ENCODE results near the gene HS2ST1. TPM values are rescaled to one million over a fixed set of nuclear protein-coding genes. Genes with fewer than 3 reads are reported as not detected.

Gene HS2ST1
- total RNA-seq, 1 experiment from 2014 or later = 30.1 TPM

DNA sequence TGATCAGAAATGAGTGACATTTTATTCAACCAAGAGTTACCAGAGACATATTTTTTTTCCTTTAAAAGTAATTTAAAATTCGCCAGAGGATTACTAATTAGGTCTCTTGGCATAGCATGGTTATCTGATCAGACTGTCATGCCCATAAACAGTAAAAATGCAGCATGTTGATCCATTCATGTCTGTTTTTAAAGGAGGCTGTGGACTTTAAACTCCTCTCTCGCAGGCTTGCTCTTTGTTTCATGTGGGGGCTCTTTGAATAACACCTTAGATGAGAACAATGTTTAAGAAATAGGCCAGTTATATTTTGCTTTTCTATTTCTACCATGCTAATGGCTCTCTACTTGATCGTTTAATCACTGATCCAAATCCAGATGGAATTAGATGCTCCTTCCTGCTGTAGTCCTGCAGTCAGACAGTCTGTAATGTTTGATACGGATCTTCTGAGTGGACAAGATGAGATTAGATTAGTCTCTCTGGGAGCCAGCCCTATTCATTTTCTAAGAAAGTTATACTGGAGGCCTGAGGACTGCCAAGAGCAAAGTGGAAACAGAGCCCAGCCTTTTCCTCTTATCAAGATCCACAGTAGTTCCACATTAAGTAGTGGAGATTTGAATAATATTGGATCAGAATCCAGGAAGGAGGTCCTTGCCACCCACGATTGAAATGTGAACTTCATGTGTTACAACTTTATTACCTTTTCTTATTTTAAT is 197.4 kb downstream of the HS2ST1 start:
- Histone ChIP-seq H2AFZ (ENCODE audit: low read depth, low read length, poor library complexity, severe bottlenecking) (no peak overlapping the region), H3K79me2 (ENCODE audit: insufficient read depth, low read length) (no peaks in the 10 kb centered on the region), H3K27ac (ENCODE audit: low read depth, low read length) (no peak overlapping the region), H3K9ac (ENCODE audit: low read length) (no peak overlapping the region), H3K9me3 (ENCODE audit: control insufficient read depth in 1 of 2, insufficient read depth in 1 of 2, low read depth in 1 of 2, low read length in 2 of 2) (no peaks in the 10 kb centered on the region), H3K36me3 (ENCODE audit: control insufficient read depth in 1 of 2, insufficient read depth in 2 of 2, low read length in 2 of 2) (no peaks in the 10 kb centered on the region), H3K4me1 (ENCODE audit: control insufficient read depth in 1 of 2, insufficient read depth in 2 of 2, low read length in 2 of 2) (no peaks in the 10 kb centered on the region), H4K20me1 (ENCODE audit: insufficient read depth) (no peaks in the 10 kb centered on the region), H3K4me2 (ENCODE audit: low read length) (no peak overlapping the region), H3K4me3 (replicated peaks in 1 of 2; ENCODE audit: low read depth in 1 of 2, low read length in 2 of 2) (no peak overlapping the region), H3K27me3 (ENCODE audit: insufficient read depth, low read length) (no peaks in the 10 kb centered on the region), H3K9me2 (ENCODE audit: insufficient read depth) (no peaks in the 10 kb centered on the region)
- intact Hi-C loops (cut with micrococcal nuclease) = no loop called here
- no TSS peak for BruUV-seq (replicated peaks)
- RAD21 ChIA-PET (ENCODE audit: low non-redundant PET in 1 of 2, low total read pairs in 2 of 2, uncharacterized antibody in 2 of 2, unreplicated experiment in 2 of 2) = no interaction called here
- TF ChIP-seq SP1 (IDR thresholded peaks at IDR 0.05; ENCODE audit: low read depth) = no peak
- no peak for TF ChIP-seq TCF7L2 (IDR thresholded peaks at IDR 0.05; ENCODE audit: borderline replicate concordance, extremely low read depth, insufficient read depth, insufficient read length)
- TF ChIP-seq SIN3A (IDR thresholded peaks at IDR 0.05; ENCODE audit: low read depth) = no peak
- ATAC-seq (no peak), DNase-seq (ENCODE audit: low read depth, low spot score) (no peak)
- CTCF ChIA-PET = no interaction called here
- POLR2A ChIA-PET = no interaction called here

DNA sequence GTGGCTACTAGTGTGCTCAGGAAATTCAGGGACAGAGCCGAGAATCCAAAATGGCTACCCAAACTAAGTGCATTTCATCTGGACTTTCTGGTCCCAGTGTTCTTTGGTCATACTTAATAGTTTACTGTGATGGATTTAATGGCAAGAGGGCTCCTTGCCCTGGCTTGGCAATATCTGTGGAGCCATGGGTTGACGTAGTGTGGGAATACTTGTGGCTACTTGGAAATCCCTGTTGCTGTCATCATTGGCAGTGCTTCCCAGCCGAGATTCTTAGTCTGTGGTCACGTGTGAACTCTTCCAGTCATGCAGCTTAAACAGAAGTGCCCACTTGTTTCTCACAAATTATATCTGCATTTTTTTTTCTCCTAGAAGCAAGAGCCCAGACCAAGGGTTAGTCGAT is 198.9 kb downstream of the HS2ST1 start:
- H3K36me3 ChIP-seq (ENCODE audit: control insufficient read depth in 1 of 2, insufficient read depth in 2 of 2, low read length in 2 of 2) = no peaks in the 10 kb centered on the region
- H3K4me1 ChIP-seq (ENCODE audit: control insufficient read depth in 1 of 2, insufficient read depth in 2 of 2, low read length in 2 of 2) = no peaks in the 10 kb centered on the region
- no peak for TF ChIP-seq FOSL1 (IDR thresholded peaks at IDR 0.05; ENCODE audit: low read depth)
- no peak for TF ChIP-seq SRF (IDR thresholded peaks at IDR 0.05; ENCODE audit: low read depth)
- TF ChIP-seq, protein P1, sequence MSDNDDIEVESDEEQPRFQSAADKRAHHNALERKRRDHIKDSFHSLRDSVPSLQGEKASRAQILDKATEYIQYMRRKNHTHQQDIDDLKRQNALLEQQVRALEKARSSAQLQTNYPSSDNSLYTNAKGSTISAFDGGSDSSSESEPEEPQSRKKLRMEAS (IDR thresholded peaks at IDR 0.05) = no peak
- TF ChIP-seq ELF1 (IDR thresholded peaks at IDR 0.05; ENCODE audit: borderline replicate concordance, low read depth) = no peak
- TF ChIP-seq ZFX (IDR thresholded peaks at IDR 0.05) = no peak
- TF ChIP-seq YY1 (IDR thresholded peaks at IDR 0.05; ENCODE audit: extremely low read depth, insufficient replicate concordance, low read depth, low read length) = no peak
- TF ChIP-seq RAD21 (IDR thresholded peaks at IDR 0.05; ENCODE audit: low read depth) = no peak
- no peak for TF ChIP-seq CEBPB (IDR thresholded peaks at IDR 0.05; ENCODE audit: low read depth)
- TF ChIP-seq, protein P2, sequence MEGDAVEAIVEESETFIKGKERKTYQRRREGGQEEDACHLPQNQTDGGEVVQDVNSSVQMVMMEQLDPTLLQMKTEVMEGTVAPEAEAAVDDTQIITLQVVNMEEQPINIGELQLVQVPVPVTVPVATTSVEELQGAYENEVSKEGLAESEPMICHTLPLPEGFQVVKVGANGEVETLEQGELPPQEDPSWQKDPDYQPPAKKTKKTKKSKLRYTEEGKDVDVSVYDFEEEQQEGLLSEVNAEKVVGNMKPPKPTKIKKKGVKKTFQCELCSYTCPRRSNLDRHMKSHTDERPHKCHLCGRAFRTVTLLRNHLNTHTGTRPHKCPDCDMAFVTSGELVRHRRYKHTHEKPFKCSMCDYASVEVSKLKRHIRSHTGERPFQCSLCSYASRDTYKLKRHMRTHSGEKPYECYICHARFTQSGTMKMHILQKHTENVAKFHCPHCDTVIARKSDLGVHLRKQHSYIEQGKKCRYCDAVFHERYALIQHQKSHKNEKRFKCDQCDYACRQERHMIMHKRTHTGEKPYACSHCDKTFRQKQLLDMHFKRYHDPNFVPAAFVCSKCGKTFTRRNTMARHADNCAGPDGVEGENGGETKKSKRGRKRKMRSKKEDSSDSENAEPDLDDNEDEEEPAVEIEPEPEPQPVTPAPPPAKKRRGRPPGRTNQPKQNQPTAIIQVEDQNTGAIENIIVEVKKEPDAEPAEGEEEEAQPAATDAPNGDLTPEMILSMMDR (IDR thresholded peaks at IDR 0.05 in 2 of 3, conservative IDR thresholded peaks at IDR 0.05 in 1 of 3; ENCODE audit: borderline replicate concordance in 1 of 3, insufficient read depth in 1 of 3, low read depth in 2 of 3, low read length in 2 of 3) = no peak
- no peak for TF ChIP-seq SIN3A (IDR thresholded peaks at IDR 0.05; ENCODE audit: low read depth)
- no peak for TF ChIP-seq ZNF274 (IDR thresholded peaks at IDR 0.05; ENCODE audit: low read depth, low read length)
- no peak for TF ChIP-seq POLR2AphosphoS5 (IDR thresholded peaks at IDR 0.05; ENCODE audit: low read depth, low read length)
- TF ChIP-seq, protein P3, sequence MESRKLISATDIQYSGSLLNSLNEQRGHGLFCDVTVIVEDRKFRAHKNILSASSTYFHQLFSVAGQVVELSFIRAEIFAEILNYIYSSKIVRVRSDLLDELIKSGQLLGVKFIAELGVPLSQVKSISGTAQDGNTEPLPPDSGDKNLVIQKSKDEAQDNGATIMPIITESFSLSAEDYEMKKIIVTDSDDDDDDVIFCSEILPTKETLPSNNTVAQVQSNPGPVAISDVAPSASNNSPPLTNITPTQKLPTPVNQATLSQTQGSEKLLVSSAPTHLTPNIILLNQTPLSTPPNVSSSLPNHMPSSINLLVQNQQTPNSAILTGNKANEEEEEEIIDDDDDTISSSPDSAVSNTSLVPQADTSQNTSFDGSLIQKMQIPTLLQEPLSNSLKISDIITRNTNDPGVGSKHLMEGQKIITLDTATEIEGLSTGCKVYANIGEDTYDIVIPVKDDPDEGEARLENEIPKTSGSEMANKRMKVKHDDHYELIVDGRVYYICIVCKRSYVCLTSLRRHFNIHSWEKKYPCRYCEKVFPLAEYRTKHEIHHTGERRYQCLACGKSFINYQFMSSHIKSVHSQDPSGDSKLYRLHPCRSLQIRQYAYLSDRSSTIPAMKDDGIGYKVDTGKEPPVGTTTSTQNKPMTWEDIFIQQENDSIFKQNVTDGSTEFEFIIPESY (IDR thresholded peaks at IDR 0.05; ENCODE audit: extremely low read depth, insufficient replicate concordance, low read length) = no peak
- no peak for TF ChIP-seq TCF7L2 (IDR thresholded peaks at IDR 0.05; ENCODE audit: borderline replicate concordance, extremely low read depth, insufficient read depth, insufficient read length)
- ATAC-seq (no peak), DNase-seq (ENCODE audit: low read depth, low spot score) (no peak)
- ChIA-PET CTCF (no interaction called here), POLR2A (no interaction called here), RAD21 (ENCODE audit: low non-redundant PET in 1 of 2, low total read pairs in 2 of 2, uncharacterized antibody in 2 of 2, unreplicated experiment in 2 of 2) (no interaction called here)
- no peak overlapping the region for H3K4me3 ChIP-seq (replicated peaks in 1 of 2; ENCODE audit: low read depth in 1 of 2, low read length in 2 of 2)
- H3K79me2 ChIP-seq (ENCODE audit: insufficient read depth, low read length) = no peaks in the 10 kb centered on the region
- no peaks in the 10 kb centered on the region for H3K27me3 ChIP-seq (ENCODE audit: insufficient read depth, low read length)
- intact Hi-C loops (cut with micrococcal nuclease) = no loop called here
- H3K9me3 ChIP-seq (ENCODE audit: control insufficient read depth in 1 of 2, insufficient read depth in 1 of 2, low read depth in 1 of 2, low read length in 2 of 2) = no peaks in the 10 kb centered on the region
- no peaks in the 10 kb centered on the region for H4K20me1 ChIP-seq (ENCODE audit: insufficient read depth)
- no peak overlapping the region for H3K9ac ChIP-seq (ENCODE audit: low read length)
- no peak overlapping the region for H3K27ac ChIP-seq (ENCODE audit: low read depth, low read length)
- H2AFZ ChIP-seq (ENCODE audit: low read depth, low read length, poor library complexity, severe bottlenecking) = no peak overlapping the region
- H3K9me2 ChIP-seq (ENCODE audit: insufficient read depth) = no peaks in the 10 kb centered on the region
- BruUV-seq (replicated peaks) = no TSS peak
- no peak overlapping the region for H3K4me2 ChIP-seq (ENCODE audit: low read length)

Data from HCT116 (cell line).